Heart right ventricle (tissue), 16 donors: Measurements from ENCODE around the gene SLC35G2. TPM values are rescaled to one million over a fixed set of nuclear protein-coding genes. Genes with fewer than 3 reads are reported as not detected.
"Not testable (repeated sequence)": the region's sequence is repeated elsewhere in the genome, so short reads cannot be mapped to it uniquely, and the experiment has no call there.

Source experiments
- ATAC-seq, 8 donors: fragments of 200-7000 bp; cut with Tn5 transposase; one replicate each; pipeline ENCODE4 v1.9.1; 2020; ENCODE audit warnings: mild to moderate bottlenecking in 8 of 8, moderate library complexity in 8 of 8, moderate number of reproducible peaks in 1 of 8
- DNase-seq, 2 donors: peaks; one replicate each; pipeline ENCODE4 v3.0.0-alpha.2; 2020
- H3K27ac ChIP-seq, 10 donors: fragments of 200-600 bp; sonication (generic) in 2 of 10; one replicate each; pipeline versions ENCODE4 v1.5.0 to v1.8.0; 2020 to 2022; ENCODE audit warnings: mild to moderate bottlenecking in 3 of 10
- H3K27me3 ChIP-seq, 7 donors: fragments of 200-600 bp; one replicate each; pipeline ENCODE4 v1.8.0; 2021 to 2022; ENCODE audit warnings: mild to moderate bottlenecking in 2 of 7
- H3K36me3 ChIP-seq, 9 donors: fragments of 200-600 bp; sonication (generic) in 1 of 9; one replicate each; pipeline versions ENCODE4 v1.5.0 to v1.8.0; 2020 to 2022; ENCODE audit warnings: mild to moderate bottlenecking in 2 of 9
- H3K4me1 ChIP-seq, 9 donors: fragments of 200-600 bp; sonication (generic) in 1 of 9; one replicate each; pipeline versions ENCODE4 v1.5.0 to v1.8.0; 2020 to 2022; ENCODE audit warnings: mild to moderate bottlenecking in 4 of 9
- H3K4me3 ChIP-seq, 10 donors: fragments of 200-600 bp; sonication (generic) in 2 of 10; one replicate each; pipeline versions ENCODE4 v1.5.0 to v1.8.0; 2020 to 2022; ENCODE audit warnings: mild to moderate bottlenecking in 7 of 10, moderate library complexity in 2 of 10
- H3K9me3 ChIP-seq, 11 donors: fragments of 200-600 bp in 10 of 11; sonication (generic) in 2 of 11; one replicate each; pipeline versions ENCODE4 v1.5.0 to v1.8.0; 2013 to 2022; ENCODE audit warnings: mild to moderate bottlenecking in 2 of 11, control low read depth in 1 of 11, moderate library complexity in 1 of 11
- CTCF ChIP-seq, 9 donors: fragments of 200-600 bp; sonication (generic) in 2 of 9; IDR thresholded peaks; one replicate each; pipeline versions ENCODE4 v1.5.0 to v1.8.0; 2021 to 2022; ENCODE audit warnings: antibody characterized with exemption in 9 of 9, mild to moderate bottlenecking in 5 of 9, moderate library complexity in 1 of 9
- WGBS, 2 donors: extraction: QIAGEN DNeasy Blood & Tissue Kit; methylation state at CpG; one replicate each; pipeline ENCODE4 v1.1.7; 2013; ENCODE audit warnings: inconsistent platforms in 1 of 2; 5-methylcytosine and 5-hydroxymethylcytosine counted together
- intact Hi-C, 10 donors: fragments of 100-400 bp; cut with DNase I; formaldehyde crosslinking; loops; one replicate each; pipeline versions ENCODE4 v1.11.1 to v1.14.2; 2022
- polyA plus RNA-seq, 2 donors: library from polyadenylated mRNA; stranded (reverse); fragments of 200-250 nt; gene quantifications; one replicate each; pipeline ENCODE4 v1.2.3, GENCODE V29; 2013
- total RNA-seq, 10 donors: library from RNA; stranded (reverse); fragmentation: NEBNext Ultra II Directional in 3 of 10; extraction: Animal tissue kit (Norgen Biotek cat#: 25700) in 3 of 10; gene quantifications; one replicate each; pipeline versions ENCODE4 v1.2.1 to v1.2.4, GENCODE V29; 2021 to 2023
- donor health status: Arrhythmogenic right ventricular cardiomyopathy.
- donor health status: ischemic (EF 13 %, LVEDD 7.1; RV severe dilation, severe dysfunction).
- donor health status: healthy with polysubstance abuse.
- donor health status: DM: no; HTN: yes; CAD: no.
- donor health status: DM: no; HTN: no; CAD: no.
- donor health status: ischemic (EF 25% LVEDD 6.9; RV normal size, moderate dysfunction).
- donor health status: ischemic (EF 25% LVEDD 5.7; RV mildly dilated, moderate dysfunction).
- donor health status: healthy.
- donor health status: DM: yes; HTN: yes; CAD: no.
- donor health status: Ischemic cardiomyopathy.
- donor health status: ischemic (EF 35%, LVEDD 5.7; RV mildly dilated, moderate dysfunction).
- donor health status: nonischemic (EF 11% LVEDD 7.7; RV severe dilation, severe dysfunction).
- donor health status: DM: yes; HTN: yes; CAD: no.
- donor health status: PGD.
- donor health status: ischemic (EF 29% LVEDD 5.4; RV normal size, mild dysfunction).
- donor health status: nonischemic (EF 23%, LVEDD 6.1; RV moderate dilation, normal function).

SLC35G2 gene
- total and polyA plus RNA-seq, 12 donors = 1.7 to 5.6 (median 2.6) TPM

- no peak for TF ChIP-seq CTCF (IDR thresholded peaks at IDR 0.05)
- H3K9me3 ChIP-seq = peaks cover 0 to 31% (median 11%) of the 10 kb centered on the region in 11 donors
- H3K4me3 ChIP-seq = no peak overlapping the region
- WGBS, 2 donors = 82 to 87% methylated on average over 2 of the region's 2 CpGs
- H3K27me3 ChIP-seq = no peaks in the 10 kb centered on the region
- peak in 1 of 8 donors; percentile 58 for ATAC-seq
- peak overlapping the region in 5 of 10 donors; percentile 1 to 37 (median 15) for H3K27ac ChIP-seq
- intact Hi-C loops = no loop called here
- no peak for DNase-seq
- peaks cover 0 to 8% (median 0%) of the 10 kb centered on the region in 9 donors for H3K36me3 ChIP-seq
- peaks cover 0 to 74% (median 20%) of the 10 kb centered on the region in 9 donors for H3K4me1 ChIP-seq
Observed at GRCh38 chr3:136898954-136899353, 80.0 kb downstream of the SLC35G2 start.

- no peak for TF ChIP-seq CTCF (IDR thresholded peaks at IDR 0.05)
- ATAC-seq = no peak
- H3K4me1 ChIP-seq = peaks cover 0 to 67% (median 14%) of the 10 kb centered on the region in 9 donors
- no peak overlapping the region for H3K4me3 ChIP-seq
- no peak overlapping the region for H3K27ac ChIP-seq
- no peak for DNase-seq
- H3K36me3 ChIP-seq = peaks cover 0 to 11% (median 0%) of the 10 kb centered on the region in 9 donors
- WGBS, 2 donors = 78 to 81% methylated on average over 2 of the region's 2 CpGs
- H3K9me3 ChIP-seq = peaks cover 0 to 39% (median 19%) of the 10 kb centered on the region in 11 donors
- intact Hi-C loops = no loop called here
- no peaks in the 10 kb centered on the region for H3K27me3 ChIP-seq
Observed at GRCh38 chr3:136899622-136900158, 80.8 kb downstream of the SLC35G2 start.

- peaks cover 0 to 64% (median 14%) of the 10 kb centered on the region in 9 donors for H3K4me1 ChIP-seq
- peaks cover 0 to 46% (median 23%) of the 10 kb centered on the region in 11 donors for H3K9me3 ChIP-seq
- peaks cover 0 to 11% (median 0%) of the 10 kb centered on the region in 9 donors for H3K36me3 ChIP-seq
- H3K4me3 ChIP-seq, H3K27me3 ChIP-seq, DNase-seq, ATAC-seq, H3K27ac ChIP-seq, intact Hi-C loops: not testable (repeated sequence)
- WGBS, 2 donors = 86 to 89% methylated on average over 1 of the region's 1 CpG
Observed at GRCh38 chr3:136900694-136901093, 81.8 kb downstream of the SLC35G2 start.

DNA sequence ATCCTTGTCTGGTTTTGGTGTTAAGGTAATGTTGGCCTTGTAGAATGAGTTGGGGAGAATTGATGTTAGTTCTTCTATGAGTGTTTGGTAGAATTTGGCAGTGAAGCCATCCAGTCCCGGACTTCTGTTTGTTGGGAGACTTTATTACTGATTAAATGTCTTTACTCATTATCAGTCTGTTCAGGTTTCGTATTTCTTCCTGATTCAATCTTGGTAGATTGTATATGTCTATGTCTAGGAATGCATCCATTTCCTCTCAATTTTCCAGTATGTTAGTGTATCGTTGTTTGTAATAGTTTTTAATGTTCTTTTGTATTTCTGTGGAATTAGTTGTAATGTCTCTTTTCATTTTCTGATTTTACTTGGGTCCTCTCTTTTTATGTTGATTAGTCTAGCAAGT lies 82.5 kb downstream of the SLC35G2 start:
- H3K4me1 ChIP-seq = peaks cover 0 to 67% (median 14%) of the 10 kb centered on the region in 9 donors
- no peak overlapping the region for H3K4me3 ChIP-seq
- WGBS, 2 donors = 82 to 84% methylated on average over 3 of the region's 3 CpGs
- ATAC-seq = no peak
- no peak overlapping the region for H3K27ac ChIP-seq
- H3K27me3 ChIP-seq = no peaks in the 10 kb centered on the region
- no peak for TF ChIP-seq CTCF (IDR thresholded peaks at IDR 0.05)
- intact Hi-C loops = no loop called here
- H3K36me3 ChIP-seq = peaks cover 0 to 11% (median 0%) of the 10 kb centered on the region in 9 donors
- peaks cover 0 to 46% (median 23%) of the 10 kb centered on the region in 11 donors for H3K9me3 ChIP-seq
- no peak for DNase-seq

GRCh38 chr3:136902530-136902929 lies 83.6 kb downstream of the SLC35G2 start:
- H3K4me3 ChIP-seq, H3K27ac ChIP-seq, H3K27me3 ChIP-seq, DNase-seq, ATAC-seq, intact Hi-C loops: not testable (repeated sequence)
- Histone ChIP-seq H3K36me3 (peaks cover 0 to 11% (median 0%) of the 10 kb centered on the region in 9 donors), H3K9me3 (peaks cover 0 to 46% (median 23%) of the 10 kb centered on the region in 11 donors), H3K4me1 (peaks cover 0 to 73% (median 14%) of the 10 kb centered on the region in 9 donors)
- WGBS, 2 donors = 76 to 88% methylated on average over 1 of the region's 1 CpG
